ACC112 (cell line): ENCODE measurements around the gene PPFIA1.
A peak's percentile ranks its signal among the peaks of the same experiment; 100 is the strongest.

Experiments
- H2AFZ ChIP-seq: fragments of 200-600 bp; sonication (generic); one replicate; pipeline ENCODE4 v1.6.0; 2017; ENCODE audit warnings: antibody characterized with exemption, low read length; ENCODE audit not compliant: unreplicated experiment
- H3K27ac ChIP-seq: fragments of 200-600 bp; sonication (generic); 2 replicates; pipeline ENCODE4 v1.5.1; 2014; ENCODE audit warnings: low read depth, mild to moderate bottlenecking, antibody characterized with exemption, low read length, moderate library complexity
- H3K27me3 ChIP-seq: fragments of 200-600 bp; sonication (generic); 2 replicates; pipeline ENCODE4 v1.6.1; 2014; ENCODE audit warnings: mild to moderate bottlenecking, antibody characterized with exemption, low read length, moderate library complexity, mixed read lengths; ENCODE audit not compliant: insufficient read depth
- H3K36me3 ChIP-seq: fragments of 200-600 bp; sonication (generic); 2 replicates; pipeline ENCODE4 v1.6.1; 2016; ENCODE audit warnings: mild to moderate bottlenecking, antibody characterized with exemption, low read length, moderate library complexity, mixed read lengths; ENCODE audit not compliant: insufficient read depth
- H3K4me1 ChIP-seq: fragments of 200-600 bp; sonication (generic); one replicate; pipeline ENCODE4 v1.6.1; 2016; ENCODE audit warnings: low read length, mixed read lengths; ENCODE audit not compliant: insufficient read depth, unreplicated experiment, control insufficient read depth
- H3K4me3 ChIP-seq: fragments of 200-600 bp; sonication (generic); 2 replicates; pipeline ENCODE4 v1.5.1; 2014; ENCODE audit warnings: mild to moderate bottlenecking, low read depth, low read length
- H3K79me2 ChIP-seq: fragments of 200-600 bp; sonication (generic); one replicate; pipeline ENCODE4 v1.6.0; 2016; ENCODE audit warnings: low read length; ENCODE audit not compliant: control insufficient read depth, unreplicated experiment, insufficient read depth

Gene PPFIA1

DNA sequence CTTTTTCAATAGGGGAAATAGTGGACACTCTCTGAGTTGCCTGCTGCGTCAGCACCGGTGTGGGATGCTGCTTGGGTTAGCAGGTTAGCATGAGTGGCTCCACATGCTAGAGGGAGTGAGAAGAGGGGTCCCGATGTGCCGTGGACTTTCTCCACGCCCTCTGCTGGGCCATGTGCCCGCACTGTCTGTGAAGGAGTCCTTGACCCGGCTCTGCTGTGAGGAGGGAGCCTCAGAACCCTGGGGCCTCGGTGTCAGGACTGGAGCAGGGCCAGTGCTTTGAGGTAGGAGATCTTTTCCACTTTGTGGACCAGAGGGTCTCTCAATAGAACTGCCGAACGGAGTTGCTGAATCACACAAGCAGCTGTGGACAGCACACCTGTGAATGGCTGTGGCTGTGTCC, 142.7 kb downstream of the PPFIA1 start:
- H3K27me3 ChIP-seq: no peaks in the 10 kb centered on the region
- H3K4me3 ChIP-seq: no peak overlapping the region
- no peak overlapping the region for H2AFZ ChIP-seq
- H3K27ac ChIP-seq: no peak overlapping the region
- peaks cover 58% of the 10 kb centered on the region for H3K36me3 ChIP-seq
- no peaks in the 10 kb centered on the region for H3K4me1 ChIP-seq
- peaks cover 6% of the 10 kb centered on the region for H3K79me2 ChIP-seq

DNA sequence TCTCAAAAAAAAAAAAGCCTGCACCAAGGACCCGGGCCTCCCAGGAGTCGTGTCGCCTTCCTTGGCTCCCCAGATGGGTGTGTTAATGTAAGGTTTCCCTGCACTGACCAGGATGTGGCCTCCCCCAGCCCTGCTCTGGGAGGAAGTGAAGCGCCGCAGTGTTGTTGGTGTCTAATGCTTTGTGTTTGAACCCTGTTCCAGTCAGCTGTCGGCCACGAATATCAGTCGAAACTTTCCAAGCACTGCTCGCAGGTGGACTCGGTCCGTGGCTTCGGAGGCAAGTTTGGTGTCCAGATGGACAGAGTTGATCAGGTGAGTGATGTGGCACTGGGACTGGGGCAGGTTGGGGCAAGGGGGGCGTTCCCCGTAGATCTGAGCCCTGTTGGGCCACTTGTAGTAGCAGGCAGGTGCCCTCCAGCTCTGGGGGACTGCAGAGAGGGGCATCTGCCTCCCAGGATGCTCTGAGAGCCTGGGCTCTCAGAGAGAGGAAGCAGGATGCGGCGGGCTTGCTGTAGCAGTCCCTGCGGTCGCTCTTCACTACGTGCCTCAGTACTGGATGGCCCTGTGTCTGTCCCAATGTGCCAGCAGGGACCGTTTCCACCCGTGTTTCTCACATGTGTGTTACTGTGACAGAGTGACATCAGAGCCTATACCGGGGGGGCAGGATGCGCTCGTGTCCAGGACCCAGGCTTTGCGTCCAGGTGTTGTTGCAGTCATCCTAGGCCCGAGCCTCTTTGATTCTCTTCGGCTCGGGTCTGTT, 144.0 kb downstream of the PPFIA1 start:
- H3K27ac ChIP-seq: no peak overlapping the region
- peaks cover 6% of the 10 kb centered on the region for H3K79me2 ChIP-seq
- no peaks in the 10 kb centered on the region for H3K27me3 ChIP-seq
- H2AFZ ChIP-seq: no peak overlapping the region
- H3K36me3 ChIP-seq: peaks cover 50% of the 10 kb centered on the region; the same call in 1 of the 2 replicates
- H3K4me1 ChIP-seq: no peaks in the 10 kb centered on the region
- no peak overlapping the region for H3K4me3 ChIP-seq

DNA sequence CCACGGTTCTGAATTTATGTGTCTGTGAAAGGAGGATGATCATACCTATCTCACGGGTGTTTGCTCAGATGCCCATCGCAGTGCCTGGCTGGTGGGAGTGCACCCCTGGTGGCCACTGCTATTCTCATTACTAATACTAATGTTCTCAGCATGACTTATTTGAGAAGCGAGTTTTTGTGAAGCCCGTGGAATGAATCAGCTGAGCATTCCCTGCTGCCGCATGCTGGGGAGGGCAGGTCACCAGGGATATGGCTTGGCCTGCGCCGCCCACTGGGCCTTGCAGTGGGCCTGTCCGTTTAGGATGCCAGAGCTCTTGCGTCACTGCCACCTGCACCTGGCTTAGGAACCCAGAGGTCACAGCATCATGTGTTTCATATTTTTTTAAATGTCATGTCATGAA, 144.7 kb downstream of the PPFIA1 start:
- Histone ChIP-seq H3K27ac (no peak overlapping the region), H3K4me3 (no peak overlapping the region), H3K36me3 (peaks cover 52% of the 10 kb centered on the region; the same call in 1 of the 2 replicates), H3K27me3 (no peaks in the 10 kb centered on the region), H2AFZ (no peak overlapping the region), H3K4me1 (peaks cover 1% of the 10 kb centered on the region), H3K79me2 (peaks cover 6% of the 10 kb centered on the region)

DNA sequence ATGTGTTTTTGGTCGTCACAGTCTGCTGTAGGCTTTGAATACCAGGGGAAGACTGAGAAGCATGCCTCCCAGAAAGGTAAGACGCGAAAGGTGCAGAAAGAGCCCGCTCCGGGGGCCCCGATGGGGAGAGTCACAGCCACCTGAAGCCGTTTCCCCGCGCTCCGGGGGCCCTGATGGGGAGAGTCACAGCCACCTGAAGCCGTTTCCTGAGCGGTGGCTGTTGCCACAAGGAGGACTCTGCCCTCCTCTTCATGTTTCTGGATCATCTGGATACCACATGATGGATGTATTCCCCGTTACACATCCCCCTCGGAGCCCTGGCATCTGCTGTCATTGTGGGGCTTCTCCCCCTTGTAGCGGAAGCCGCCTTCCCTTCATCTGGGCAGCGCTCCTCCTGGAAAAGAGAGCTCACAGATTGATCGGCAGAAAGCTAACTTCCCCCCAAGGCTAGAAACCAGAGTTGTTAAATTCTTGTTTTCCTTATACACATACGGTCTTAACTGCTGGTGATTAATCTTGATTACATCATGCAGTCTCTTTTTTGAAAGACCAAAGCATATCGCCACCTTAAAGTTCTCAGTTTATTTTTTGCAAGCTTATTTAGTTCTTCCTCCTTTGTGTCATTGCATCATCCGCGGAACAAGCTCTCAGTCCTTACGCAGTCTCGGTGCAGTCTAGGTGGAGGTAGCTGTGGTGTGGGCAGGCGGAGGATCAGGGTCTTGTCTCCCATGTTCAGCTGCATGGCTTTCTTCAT, 145.3 kb downstream of the PPFIA1 start:
- Histone ChIP-seq H2AFZ (no peak overlapping the region), H3K27ac (peak overlapping the region; percentile 13; the same call in 1 of the 2 replicates), H3K4me3 (no peak overlapping the region), H3K79me2 (peaks cover 6% of the 10 kb centered on the region), H3K4me1 (peaks cover 4% of the 10 kb centered on the region), H3K27me3 (no peaks in the 10 kb centered on the region), H3K36me3 (peaks cover 54% of the 10 kb centered on the region; the same call in 1 of the 2 replicates)

DNA sequence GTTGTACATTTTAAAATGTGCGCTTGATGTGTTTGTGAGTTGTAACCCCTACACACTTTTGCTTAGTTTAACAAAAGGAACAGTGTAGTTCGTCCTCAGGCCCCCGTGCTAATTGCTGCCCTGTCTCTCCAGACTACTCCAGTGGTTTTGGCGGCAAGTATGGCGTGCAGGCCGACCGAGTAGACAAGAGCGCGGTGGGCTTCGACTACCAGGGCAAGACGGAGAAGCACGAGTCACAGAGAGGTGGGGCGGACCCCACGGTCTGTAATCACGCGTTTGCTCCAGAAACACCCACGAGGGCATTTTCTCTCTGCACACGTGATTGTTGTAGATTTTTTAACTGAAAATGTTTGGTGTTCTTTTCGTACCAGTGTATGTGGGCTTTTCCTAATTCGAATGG, 146.4 kb downstream of the PPFIA1 start:
- H3K27me3 ChIP-seq: no peaks in the 10 kb centered on the region
- H3K36me3 ChIP-seq: peaks cover 53% of the 10 kb centered on the region; the same call in 1 of the 2 replicates
- H3K27ac ChIP-seq: no peak overlapping the region
- no peak overlapping the region for H3K4me3 ChIP-seq
- H2AFZ ChIP-seq: no peak overlapping the region
- H3K4me1 ChIP-seq: peaks cover 4% of the 10 kb centered on the region
- H3K79me2 ChIP-seq: peaks cover 6% of the 10 kb centered on the region

DNA sequence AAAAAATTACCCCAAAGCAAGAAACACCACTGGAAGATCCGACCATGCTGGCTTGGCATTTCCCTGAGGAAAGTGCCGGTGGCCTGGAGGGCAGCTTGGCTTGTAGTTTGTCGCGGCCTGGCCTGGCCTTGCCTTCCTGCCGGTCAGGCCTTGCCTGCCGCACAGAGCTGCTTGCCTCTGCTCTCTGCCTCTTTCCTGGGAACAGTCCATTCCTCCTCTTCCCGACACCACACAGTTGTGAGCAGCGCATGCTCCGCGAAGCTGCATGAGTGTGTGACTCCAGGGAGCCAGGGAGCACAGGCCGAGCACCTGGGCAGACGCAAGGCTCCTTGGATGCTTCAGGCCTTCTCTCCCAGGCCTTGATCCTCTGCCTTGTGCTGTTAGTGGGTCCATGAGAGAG, 147.6 kb downstream of the PPFIA1 start:
- no peaks in the 10 kb centered on the region for H3K27me3 ChIP-seq
- H3K4me3 ChIP-seq: no peak overlapping the region
- no peak overlapping the region for H2AFZ ChIP-seq
- H3K36me3 ChIP-seq: peaks cover 45% of the 10 kb centered on the region; the same call in 1 of the 2 replicates
- peaks cover 5% of the 10 kb centered on the region for H3K4me1 ChIP-seq
- H3K27ac ChIP-seq: no peak overlapping the region
- no peaks in the 10 kb centered on the region for H3K79me2 ChIP-seq

DNA sequence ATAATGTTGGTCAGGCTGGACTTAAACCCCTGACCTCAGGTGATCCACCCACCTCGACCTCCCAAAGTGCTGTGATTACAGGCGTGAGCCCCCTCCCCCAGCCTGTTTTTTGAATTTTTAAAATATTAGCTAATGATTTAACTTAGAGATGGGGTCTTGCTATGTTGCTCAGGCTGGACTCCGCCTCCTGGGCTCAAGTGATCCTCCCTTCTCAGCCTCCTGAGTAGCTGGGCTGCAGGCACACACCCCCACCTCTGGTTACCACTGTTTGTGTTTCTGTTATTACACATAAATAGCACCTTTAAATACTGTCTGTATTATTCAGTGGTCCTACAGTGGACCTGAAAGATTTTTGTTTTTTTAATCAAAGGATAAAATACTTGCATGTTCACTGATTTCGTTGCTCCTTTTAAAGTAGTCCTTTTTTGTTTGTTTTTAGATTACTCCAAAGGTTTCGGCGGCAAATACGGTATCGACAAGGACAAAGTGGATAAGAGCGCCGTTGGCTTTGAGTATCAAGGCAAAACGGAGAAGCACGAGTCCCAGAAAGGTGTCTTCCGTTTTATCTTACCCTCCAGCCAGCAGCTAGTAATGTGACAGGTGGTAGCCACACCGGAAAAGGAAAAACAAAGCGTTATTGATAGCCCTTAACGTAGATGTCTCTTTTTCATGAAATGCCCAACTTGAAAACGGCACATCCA, 149.0 kb downstream of the PPFIA1 start:
- peaks cover 1% of the 10 kb centered on the region for H3K79me2 ChIP-seq
- peak overlapping the region; percentile 69 for H3K27ac ChIP-seq
- H3K27me3 ChIP-seq: no peaks in the 10 kb centered on the region
- peaks cover 41% of the 10 kb centered on the region; the same call in 1 of the 2 replicates for H3K36me3 ChIP-seq
- no peak overlapping the region for H2AFZ ChIP-seq
- peaks cover 16% of the 10 kb centered on the region for H3K4me1 ChIP-seq
- H3K4me3 ChIP-seq: no peak overlapping the region

DNA sequence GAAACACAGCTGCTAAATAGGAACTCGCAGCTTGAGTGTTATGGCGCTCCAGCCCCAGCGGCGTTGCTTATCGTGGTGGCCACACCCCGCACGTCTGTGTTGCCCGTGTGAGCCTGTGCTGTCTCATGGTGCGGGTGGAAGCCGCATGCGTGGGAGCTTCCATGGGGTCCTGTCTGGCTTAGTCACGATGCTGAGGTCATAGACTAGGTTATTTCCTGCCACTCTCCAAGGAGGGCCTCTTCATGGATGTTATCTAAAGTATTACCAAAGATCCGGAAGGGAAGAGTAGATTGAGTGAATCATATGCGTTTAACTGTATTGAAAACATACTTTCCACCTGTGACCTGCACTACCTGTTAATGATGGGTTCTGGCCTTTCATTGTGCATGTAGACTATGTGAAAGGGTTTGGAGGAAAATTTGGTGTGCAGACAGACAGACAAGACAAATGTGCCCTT, 149.5 kb downstream of the PPFIA1 start:
- Histone ChIP-seq H3K4me1 (peaks cover 17% of the 10 kb centered on the region), H3K79me2 (peaks cover 7% of the 10 kb centered on the region), H3K27ac (peak overlapping the region; percentile 69), H2AFZ (no peak overlapping the region), H3K36me3 (peaks cover 45% of the 10 kb centered on the region), H3K27me3 (no peaks in the 10 kb centered on the region), H3K4me3 (no peak overlapping the region)

DNA sequence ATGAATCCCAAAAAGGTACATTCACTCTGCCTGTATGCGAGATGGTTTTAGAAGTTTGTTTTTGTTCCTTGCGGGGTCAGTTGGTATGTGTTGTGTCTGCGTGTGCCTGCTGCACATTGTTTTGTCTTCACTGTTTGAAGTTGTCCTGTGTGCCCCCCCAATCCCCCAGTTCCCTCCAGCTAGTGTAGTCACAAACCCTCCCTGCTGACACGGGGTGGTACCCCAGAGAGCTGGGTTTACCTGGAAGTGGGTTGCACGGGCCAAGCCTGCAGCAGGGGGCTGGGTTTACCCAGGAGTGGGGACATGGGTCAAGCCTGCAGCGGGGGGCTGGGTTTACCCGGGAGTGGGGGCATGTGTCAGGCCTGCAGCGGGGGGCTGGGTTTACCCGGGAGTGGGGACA, 150.0 kb downstream of the PPFIA1 start:
- Histone ChIP-seq H2AFZ (no peak overlapping the region), H3K4me3 (no peak overlapping the region), H3K27ac (peak overlapping the region; percentile 5; the same call in 1 of the 2 replicates), H3K27me3 (no peaks in the 10 kb centered on the region), H3K79me2 (peaks cover 8% of the 10 kb centered on the region), H3K4me1 (peaks cover 17% of the 10 kb centered on the region), H3K36me3 (peaks cover 48% of the 10 kb centered on the region)

DNA sequence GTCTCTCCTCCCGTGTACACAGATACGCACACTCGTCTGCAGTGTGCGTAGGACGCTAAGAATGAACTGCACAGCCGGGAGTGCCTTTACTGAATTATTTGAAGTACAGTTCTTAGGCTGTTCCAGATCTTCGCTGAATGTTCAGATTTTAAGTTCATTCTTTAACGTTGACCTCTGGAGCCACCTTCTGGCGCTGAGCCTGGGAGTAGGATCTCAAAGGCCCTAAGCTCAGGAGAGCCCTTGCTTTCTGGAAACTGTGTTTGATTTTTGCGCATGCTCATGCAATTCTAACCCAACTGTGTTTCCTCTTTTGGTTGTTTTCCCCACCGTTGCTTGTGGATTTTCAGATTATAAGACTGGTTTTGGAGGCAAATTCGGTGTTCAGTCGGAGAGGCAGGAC, 150.6 kb downstream of the PPFIA1 start:
- Histone ChIP-seq H3K27me3 (no peaks in the 10 kb centered on the region), H3K79me2 (peaks cover 11% of the 10 kb centered on the region), H2AFZ (no peak overlapping the region), H3K27ac (no peak overlapping the region), H3K4me1 (peaks cover 17% of the 10 kb centered on the region), H3K36me3 (peaks cover 46% of the 10 kb centered on the region), H3K4me3 (no peak overlapping the region)
